ENCODE measurements around the gene SLC9B1.

SLC9B1 gene, protein sequence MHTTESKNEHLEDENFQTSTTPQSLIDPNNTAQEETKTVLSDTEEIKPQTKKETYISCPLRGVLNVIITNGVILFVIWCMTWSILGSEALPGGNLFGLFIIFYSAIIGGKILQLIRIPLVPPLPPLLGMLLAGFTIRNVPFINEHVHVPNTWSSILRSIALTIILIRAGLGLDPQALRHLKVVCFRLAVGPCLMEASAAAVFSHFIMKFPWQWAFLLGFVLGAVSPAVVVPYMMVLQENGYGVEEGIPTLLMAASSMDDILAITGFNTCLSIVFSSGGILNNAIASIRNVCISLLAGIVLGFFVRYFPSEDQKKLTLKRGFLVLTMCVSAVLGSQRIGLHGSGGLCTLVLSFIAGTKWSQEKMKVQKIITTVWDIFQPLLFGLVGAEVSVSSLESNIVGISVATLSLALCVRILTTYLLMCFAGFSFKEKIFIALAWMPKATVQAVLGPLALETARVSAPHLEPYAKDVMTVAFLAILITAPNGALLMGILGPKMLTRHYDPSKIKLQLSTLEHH

DNA sequence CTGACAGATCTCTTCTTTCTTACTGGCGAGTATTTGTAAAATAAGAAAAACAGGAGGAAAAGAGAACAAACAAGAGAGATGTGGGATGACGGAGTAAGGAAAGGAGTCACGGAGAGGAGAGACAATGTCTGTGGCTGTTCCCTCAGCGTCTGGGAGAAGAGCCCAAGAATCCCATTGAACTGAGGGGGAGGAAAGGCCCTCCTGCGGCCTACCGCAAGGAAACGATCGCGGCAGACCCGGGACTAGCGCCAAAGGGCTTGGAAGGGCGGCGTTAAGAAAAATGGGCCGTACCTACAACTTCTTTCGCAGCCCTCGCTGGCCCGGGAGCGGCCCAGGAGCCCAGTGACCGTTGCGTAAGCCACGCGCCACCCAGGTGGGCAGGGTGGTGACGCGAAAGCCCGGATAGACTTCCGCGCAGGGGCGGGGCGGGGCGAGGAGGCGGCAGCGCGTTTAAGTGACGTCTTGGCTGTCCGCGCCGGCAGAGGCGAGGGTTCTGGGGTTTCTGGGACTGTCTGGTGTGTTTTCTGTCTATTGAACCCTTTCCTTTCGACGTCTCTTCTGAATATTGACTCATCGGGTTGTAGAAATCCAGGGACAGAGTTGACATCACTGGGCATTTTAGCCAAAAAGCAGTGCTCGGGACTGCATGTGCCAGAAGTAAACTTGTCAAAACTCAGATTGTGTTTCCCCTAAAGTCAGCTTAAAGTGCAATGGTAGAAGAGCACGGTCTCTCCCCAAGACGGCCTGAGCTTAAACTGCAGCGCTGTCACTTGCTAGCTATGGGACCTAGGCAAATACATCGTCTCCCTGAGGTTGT lies at the start of gene SLC9B1:
Gene SLC9B1, minus strand, starts transcription at position 398 of the 817 bp plus-strand sequence. CDS start 27,994 bp downstream, outside the sequence.
- DNase-seq = peak; percentile 16

DNA sequence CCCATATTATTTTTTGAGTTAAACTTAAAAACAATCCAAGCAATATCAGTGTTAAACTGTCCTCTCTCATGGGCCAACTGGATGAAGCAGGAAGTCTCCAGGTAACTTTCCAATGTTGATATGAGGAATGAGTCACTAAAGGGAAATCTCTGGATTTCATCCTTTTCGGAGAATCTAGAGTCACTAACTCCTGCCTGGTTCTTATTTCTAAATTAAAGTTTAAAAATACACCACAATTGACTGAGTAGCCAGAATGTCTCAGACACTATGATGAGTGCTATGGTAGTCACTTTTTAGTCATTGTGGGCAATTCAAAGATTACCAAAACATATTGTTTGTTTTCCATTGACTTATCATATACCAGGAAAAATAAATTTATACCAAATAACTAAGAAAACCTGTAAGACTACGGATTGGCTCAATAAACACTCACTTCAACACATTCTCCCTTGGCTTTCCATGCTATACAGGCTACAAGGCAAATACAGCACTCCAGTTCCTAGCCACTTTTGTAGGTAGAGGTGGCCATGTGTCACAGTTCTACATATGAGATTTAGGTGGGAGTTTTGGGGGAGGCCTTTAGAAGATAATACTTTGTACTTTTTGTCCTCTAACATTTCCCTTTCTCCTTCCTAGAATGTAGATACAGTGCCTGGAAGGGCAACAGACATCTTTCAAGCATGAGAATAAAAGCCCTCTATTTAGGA lies 48.5 kb upstream of the SLC9B1 start:
- DNase-seq = no peak

DNA sequence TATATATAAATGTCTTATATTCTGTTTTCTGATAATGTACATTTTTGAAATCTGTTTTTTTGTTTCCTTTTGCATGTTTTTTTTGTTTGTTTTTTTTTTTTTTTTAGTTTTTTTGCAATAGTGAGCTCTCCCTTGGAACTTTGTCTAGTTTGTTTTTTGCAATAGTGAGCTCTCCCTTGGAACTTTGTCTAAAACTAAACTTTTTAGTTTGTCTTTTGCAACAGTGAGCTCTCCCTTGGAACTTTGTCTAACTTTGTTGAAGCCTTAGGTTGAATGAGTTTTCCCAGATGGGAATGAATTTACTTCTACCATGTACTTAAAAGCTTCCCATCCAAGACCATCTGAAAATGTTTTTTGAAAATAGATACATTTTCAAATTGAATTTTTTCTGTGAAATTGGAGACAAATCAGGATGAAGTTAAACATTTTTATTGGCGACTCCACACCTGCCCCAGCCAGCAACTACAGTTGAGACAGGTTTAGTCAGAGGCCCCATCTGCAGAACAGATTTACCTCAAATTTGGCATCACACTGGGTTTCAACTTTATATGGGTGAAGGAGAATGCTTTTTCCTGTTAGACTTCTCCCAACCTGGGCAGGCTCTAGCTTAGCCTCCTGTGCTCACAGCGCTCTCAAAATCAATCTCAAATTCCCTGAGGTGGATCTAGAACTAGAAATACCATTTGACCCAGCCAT lies 41.1 kb upstream of the SLC9B1 start:
- no peak for DNase-seq

DNA sequence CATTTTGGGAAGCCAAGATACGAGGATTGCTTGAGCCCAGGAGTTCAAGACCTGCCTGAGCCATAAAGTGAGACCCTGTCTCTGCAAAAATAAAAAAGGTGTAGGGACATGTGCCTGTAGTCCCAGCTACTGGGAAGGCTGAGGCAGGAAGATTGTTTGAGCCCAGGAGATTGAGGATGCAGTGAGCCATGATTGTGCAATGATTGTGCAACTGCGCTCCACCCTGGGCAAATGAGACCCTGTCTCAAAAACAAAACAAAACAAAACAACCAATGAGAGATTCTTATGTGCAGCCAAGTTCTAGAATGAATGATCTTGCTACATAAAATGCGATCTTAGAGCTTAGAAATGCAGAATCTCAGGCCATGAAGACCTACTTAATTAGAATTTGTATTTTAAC lies 34.5 kb upstream of the SLC9B1 start:
- DNase-seq = no peak

DNA sequence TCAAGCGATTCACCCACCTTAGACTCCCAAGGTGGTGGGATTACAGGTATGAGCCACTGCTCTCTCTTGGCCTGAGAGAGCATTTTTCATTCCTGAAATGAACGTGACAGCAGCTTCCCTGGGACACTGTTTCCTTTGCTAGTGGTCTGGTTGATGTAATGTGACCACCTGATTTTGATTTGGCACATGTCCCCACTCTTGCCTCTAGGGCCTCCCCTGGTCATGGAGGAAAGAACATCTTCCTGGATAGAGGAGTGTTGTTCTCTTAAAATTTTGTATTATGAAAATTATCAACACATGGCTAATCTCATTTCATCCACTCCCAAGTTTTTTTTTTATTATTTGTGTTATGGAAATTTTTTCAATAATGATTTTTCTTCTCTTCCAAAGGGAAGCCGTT lies 33.3 kb upstream of the SLC9B1 start:
- no peak for DNase-seq

DNA sequence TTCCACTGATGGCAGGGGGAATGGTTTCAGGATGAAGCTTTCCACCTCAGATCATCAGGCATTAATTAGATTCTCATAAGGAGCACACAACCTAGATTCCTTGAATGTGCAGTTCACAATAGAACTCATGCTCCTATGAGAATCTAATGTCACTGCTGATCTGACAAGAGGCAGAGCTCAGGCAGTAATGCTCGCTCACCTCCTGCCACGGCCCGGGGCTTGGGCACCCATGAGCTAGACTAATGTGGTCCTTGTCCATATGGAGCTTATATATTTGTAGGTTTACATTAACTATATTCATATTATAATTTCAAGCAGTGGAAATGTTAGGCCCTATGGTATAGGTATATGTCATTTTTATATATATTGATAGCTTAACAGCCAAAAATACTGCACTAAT lies 32.6 kb upstream of the SLC9B1 start:
- no peak for DNase-seq

DNA sequence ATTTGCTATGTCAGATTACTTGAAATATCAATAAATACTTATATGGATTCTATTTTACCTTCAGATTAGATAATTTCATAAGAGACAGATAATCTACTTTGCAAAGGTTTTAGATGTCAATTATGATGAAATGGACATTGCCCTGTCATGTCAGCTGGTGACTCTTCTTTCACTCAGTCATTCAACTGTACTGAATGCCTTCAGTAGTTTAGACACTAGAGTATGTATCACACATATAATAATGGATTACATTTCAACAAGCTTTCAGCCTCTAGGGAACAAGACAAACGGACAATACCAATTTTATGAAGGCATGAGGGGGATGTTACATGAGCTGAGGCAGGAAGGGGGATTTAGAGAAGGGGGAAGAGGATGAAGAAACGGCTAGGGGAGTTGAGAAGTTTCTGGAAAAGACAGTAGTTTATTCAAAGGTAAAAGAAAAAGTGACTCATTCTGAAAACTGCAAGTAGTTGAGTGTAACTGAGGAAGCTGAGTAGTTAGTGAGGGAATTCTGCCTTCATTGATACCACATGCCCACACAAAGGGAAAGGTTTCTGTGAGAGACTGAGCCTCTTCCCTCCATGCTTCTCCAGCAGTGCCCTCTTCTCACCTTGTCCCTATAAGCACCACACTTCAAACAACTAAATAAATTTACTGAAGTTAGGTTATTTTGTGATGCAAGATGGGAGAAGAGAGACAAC lies 31.4 kb upstream of the SLC9B1 start:
- DNase-seq = no peak

DNA sequence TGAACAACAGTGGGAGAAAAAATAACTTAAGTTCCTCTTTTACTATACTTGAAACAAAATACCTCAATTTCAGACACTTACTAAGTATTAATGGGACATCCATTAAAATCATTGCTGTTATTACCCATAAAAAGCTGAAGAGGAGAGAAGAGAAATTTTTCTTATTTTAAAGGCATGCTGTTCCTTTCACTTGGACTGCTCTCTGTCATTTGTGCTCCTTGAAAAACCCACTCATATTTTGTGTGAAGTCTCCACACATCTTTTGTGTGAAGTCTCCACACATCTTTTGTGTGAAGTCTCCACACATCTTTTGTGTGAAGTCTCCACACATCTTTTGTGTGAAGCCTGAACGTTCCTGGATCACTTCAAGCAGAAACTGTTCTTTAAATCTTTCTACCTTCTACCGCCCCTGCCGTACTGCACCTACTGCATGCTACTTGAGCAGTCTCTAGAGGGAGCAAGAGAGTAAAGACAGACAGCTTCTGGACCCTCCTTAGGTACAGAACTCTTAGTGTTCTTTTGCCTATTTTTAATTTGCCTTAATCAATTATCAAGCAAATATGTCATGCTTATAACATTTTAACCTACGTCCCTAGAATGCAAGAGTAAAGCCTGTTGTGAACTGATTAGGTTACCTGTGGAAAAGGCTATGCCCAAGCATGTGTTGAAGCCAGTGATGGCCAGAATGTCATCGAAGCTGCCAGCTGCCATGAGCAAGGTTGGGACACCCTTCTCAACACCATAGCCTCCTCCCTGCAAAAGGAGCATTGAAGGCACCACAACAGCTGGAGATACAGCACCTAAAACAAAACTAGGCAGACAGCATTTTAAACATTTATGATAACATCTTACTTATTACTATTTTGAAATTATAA lies 27.1 kb upstream of the SLC9B1 start:
- peak; percentile 2 for DNase-seq

DNA sequence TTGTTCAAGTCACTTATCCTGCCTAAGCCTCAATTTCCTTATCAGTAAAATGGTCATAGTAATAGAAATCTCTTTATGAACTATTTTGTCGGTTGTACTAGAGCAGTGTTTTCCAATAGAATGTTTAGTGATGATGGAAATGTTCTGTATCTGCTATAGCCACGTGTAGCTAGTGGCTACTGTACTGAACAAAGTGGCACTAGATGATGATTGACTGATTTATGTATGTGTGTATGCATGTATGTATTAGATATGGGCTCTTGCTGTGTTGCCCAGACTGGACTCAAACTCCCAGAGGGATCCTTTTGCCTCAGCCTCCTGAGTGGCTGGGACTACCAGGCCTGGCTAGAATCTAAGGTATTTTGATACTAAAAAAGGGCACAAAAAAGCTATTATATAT lies 24.7 kb upstream of the SLC9B1 start:
- DNase-seq = no peak

DNA sequence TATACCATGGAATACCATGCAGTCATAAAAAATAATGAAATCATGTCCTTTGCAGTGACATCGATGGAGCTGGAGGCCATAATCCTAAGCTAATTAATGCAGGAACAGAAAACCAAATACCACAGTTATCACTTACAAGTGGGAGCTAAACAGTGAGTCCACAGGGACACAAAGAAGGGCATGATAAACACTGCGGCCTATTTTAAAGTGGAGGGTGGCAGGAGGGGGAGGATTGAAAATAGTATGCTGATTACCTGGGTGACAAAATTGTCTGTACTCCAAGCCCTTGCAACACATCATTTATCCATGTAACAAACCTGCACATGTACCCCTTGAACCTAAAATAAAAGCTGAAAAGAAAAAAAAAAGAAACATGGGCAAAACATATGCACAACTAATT lies 16.7 kb upstream of the SLC9B1 start:
- no peak for DNase-seq

DNA sequence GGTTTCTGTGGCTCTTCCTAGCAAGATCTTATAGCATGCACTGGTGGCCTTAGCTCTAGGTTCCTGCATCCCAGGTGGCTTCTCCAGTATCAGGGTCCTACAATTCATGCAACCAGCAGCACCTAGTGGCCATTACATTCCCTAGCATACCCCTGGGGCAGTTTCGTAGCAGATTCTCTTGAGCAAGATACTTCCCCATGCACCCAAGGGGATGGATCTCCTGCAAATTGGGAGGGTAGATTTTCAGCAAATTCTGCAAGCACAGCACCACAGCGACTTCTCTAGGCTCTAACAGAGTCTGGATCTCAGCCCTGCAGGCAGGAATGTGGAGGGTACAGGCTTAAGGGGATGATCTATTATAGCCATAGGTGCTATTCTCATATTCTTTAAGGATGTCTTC lies 13.1 kb upstream of the SLC9B1 start:
- DNase-seq = peak; percentile 8

DNA sequence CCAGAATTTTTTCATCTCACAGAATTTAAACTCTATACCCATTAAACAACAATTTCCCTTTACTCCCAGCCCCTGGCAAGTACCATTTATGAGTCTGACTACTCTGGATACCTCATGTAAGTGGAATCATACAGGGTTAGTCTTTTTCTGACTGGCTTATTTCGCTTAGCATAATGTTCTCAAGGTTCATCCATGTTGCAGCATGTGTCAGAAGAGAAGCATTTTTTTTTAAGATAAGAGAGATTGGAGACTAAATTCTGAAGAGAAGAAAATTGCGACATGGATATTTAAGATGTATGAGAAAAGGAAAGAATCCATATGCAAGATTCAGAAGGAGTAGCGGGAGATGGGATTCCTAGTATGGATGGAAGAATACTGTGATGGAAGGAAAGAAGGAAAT lies 11.3 kb upstream of the SLC9B1 start:
- DNase-seq = no peak

DNA sequence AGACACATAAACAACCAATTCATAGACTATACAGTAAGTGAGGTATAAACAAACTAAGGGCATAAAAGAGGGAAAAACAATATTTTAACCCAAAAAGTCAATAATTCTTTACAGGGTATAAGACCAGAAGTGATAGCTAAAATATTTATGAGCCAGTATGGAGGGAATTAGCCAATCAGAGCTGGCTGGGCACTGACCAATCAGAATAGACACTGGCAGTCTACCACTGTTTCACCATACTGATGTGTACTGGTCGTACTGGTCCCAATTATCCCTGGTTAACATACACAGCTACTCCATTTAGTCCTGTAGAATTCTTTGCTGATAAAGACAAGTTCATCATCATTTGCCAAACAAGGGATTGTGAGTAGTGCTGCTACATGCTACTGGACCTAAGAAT lies 9.8 kb upstream of the SLC9B1 start:
- DNase-seq = no peak

DNA sequence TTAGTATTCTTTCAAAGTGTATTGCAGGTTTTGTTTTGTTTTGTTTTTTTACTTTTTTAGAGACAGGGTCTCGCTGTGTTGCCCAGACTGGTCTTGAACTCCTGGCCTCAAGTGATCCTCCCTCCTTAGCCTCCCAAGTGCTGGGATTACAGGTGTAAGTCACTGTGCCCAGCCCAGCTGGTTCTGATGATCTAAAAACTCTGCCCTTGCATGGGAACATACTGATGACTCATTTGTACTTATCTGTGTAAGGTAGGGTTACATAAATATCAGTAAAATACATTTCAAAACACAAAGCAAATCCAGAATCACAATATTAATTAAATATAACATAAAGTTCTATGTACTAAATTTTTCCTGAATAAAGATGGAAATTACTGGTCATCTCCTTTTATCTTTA lies 7.4 kb upstream of the SLC9B1 start:
- no peak for DNase-seq

DNA sequence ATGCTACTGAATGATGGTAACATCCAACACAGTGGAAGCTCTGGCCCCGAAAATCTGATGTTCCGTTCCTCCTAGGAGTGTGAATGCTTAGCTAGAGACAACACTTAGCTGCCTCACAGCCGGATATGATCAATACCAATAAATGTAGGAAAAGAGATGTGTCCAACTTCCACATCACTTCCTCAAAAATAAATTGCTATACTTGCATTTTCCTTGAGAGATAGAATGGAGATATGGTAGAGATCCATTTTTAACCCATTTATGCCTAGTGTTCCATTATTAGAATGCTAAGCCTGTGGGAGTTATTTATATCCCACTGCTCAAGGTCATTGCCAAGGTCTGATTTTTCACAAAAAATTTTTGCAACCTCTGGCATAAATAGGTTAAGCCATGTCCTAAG lies 5.5 kb upstream of the SLC9B1 start:
- DNase-seq = no peak

DNA sequence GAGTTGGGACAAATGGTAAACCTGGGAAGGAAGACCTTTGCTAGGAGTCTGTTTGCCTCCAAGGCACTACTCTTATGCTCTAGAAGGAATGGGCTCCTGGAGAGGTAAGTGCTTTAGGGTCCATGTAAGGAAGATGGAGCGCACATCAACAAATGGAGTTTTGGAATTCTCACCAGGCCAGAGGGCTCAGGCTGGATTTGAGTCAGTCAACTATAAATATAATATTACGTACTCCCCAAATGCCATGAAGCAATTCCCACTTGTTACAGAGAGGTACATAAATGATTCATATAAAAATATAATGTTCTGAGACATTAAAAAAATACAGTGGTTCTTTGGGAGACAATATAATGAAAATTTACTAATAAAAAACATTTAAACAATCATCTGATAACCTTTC lies 1.6 kb upstream of the SLC9B1 start:
- no peak for DNase-seq

DNA sequence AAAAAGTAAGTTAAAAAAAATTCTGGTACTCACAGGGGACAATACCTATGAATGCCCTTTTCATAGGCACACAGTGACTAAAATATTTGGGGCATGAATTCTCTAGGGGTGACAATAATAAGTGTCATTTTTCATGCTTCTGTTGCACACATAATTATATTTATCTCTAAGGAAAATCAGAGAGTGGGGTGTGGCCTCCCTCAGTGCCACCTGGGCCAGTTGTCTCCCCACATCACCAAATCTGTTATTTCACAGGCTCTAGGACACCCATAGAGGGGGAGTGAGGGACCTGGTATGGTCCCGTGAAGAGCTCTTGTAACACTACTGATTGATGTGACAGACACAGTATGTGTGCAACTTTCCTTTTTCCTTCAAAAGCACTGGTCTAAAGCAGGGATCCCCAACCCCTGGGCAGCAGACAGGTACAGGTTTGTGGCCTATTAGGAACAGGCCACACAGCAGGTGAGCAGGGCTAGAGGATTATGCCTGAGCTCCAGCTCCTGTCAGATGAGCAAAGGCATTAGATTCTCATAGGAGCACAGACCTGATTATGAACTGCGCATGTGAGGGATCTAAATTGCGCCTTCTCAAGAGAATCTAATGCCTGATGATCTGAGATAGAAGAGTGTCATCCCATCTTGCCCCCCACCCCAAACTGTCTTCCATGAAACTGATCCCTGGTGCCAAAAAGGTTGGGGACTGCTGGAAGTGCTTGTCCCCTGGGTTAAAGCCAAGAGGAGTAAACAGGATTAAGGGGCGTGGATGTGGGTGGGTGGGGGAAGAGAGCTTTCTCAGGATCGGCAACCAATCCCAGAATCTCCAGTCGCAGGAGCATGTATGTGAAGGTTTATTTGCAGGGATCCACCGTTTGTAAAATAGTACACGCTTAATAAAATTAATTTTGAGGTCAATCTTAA lies 856 bp downstream of the SLC9B1 start:
- no peak for DNase-seq

DNA sequence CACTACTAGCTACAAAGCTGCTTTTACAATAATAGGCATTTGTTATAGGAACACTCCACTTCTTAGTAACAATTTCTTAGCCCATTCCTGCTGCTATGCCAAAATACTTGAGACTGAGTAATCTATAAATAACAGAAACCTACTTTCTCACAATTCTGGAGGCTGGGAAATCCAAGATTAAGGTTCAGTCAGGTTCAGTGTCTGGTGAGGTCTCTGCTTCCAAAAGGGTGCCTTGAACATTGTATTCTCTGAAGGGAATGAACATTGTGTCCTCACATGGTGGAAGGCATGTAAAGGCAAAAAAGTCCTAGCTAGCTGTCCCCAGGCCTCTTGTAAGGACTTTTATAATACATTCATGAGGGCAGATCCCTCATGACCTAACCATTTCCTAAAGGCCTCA lies 7.0 kb downstream of the SLC9B1 start:
- no peak for DNase-seq

DNA sequence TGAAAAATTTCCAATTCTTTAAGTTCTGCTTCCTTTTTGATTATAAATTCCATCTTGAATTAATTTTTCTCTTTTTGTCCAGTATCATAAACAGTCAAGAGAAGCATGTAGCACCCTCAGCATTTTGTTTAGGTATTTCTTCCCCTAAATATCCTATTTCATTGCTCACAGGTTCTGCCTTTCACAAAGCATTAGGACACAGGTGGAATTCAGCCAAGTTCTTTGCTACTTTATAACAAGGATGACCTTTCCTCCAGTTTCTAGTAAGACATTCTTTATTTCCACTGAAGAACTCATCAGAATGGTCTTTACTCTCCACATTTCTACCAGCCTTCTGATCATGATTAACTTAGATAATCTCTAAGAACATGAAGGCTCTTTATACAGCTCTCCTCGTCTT lies 7.4 kb downstream of the SLC9B1 start:
- DNase-seq = no peak
